SK-N-SH treated with all-trans-retinoic acid at 6 μM for 48 hours (cell line): ENCODE results near the gene PAPSS1.

Experiments
- BACH2 ChIP-seq: fragments of 250-450 bp; sonication (Bioruptor Pico); IDR thresholded peaks from 2 replicates; pipeline ENCODE4 v1.9.0; 2021; ENCODE audit warnings: mild to moderate bottlenecking, borderline replicate concordance
- CREB5 ChIP-seq: fragments of 250-450 bp; sonication (Bioruptor Pico); IDR thresholded peaks from 2 replicates; pipeline ENCODE4 v1.5.1; 2020; ENCODE audit warnings: low read depth, mild to moderate bottlenecking, moderate library complexity
- CSDC2 ChIP-seq: fragments of 250-450 bp; sonication (Bioruptor Pico); IDR thresholded peaks from 2 replicates; pipeline ENCODE4 v1.5.0; 2020; ENCODE audit warnings: mild to moderate bottlenecking, moderate library complexity
- PATZ1 ChIP-seq: fragments of 250-450 bp; sonication (Bioruptor Pico); IDR thresholded peaks from 2 replicates; pipeline ENCODE4 v1.8.0; 2020; ENCODE audit warnings: mild to moderate bottlenecking, moderate library complexity, borderline replicate concordance
- TOX ChIP-seq: fragments of 250-450 bp; sonication (Bioruptor Pico); IDR thresholded peaks from 2 replicates; pipeline ENCODE4 v1.8.0; 2021; ENCODE audit warnings: mild to moderate bottlenecking, moderate library complexity, borderline replicate concordance
- TSHZ2 ChIP-seq: fragments of 250-450 bp; sonication (Bioruptor Pico); IDR thresholded peaks from 2 replicates; pipeline ENCODE4 v1.5.0; 2020; ENCODE audit warnings: mild to moderate bottlenecking, moderate library complexity

GRCh38 chr4:107650251-107650650 lies 69.8 kb downstream of the PAPSS1 start:
- no peak for TF ChIP-seq CSDC2 (CRISPR knock-in tag)
- TF ChIP-seq PATZ1 (CRISPR knock-in tag): no peak
- no peak for TF ChIP-seq BACH2
- no peak for TF ChIP-seq CREB5 (CRISPR knock-in tag)
- TF ChIP-seq TSHZ2: no peak
- TF ChIP-seq TOX (CRISPR knock-in tag): no peak
